Raji (cell line): ENCODE data around the gene HOXD8.

Source experiments
- POLR2A ChIP-seq: IDR thresholded peaks from 2 replicates; pipeline ENCODE4 v1.6.1; 2011; ENCODE audit warnings: low read depth, low read length, control low read depth; ENCODE audit not compliant: insufficient read depth

Gene HOXD8

GRCh38 chr2:176178757-176179295, 49.3 kb downstream of the HOXD8 start:
- no peak for TF ChIP-seq POLR2A

- no peak for TF ChIP-seq POLR2A
These were observed 52.0 kb downstream of the HOXD8 start for GRCh38 chr2:176181551-176181950.
